Inflammatory macrophage treated with lipopolysaccharide for 1 hour (primary cell): ENCODE results near the gene SCFD2.
"Not testable (repeated sequence)": the region's sequence is repeated elsewhere in the genome, so short reads cannot be mapped to it uniquely, and the experiment has no call there.

Experiments used
- DNase-seq, 2 donors: peaks; one replicate each; pipeline ENCODE4 v3.0.0-alpha.2; 2020 to 2022

SCFD2 gene

GRCh38 chr4:53043055-53043454, 322.8 kb downstream of the SCFD2 start:
- DNase-seq: no peak

GRCh38 chr4:53040851-53041250, 325.0 kb downstream of the SCFD2 start:
- no peak for DNase-seq

- DNase-seq: peak; percentile 31 to 45
Observed at GRCh38 chr4:53040459-53040815, 325.4 kb downstream of the SCFD2 start.

DNA sequence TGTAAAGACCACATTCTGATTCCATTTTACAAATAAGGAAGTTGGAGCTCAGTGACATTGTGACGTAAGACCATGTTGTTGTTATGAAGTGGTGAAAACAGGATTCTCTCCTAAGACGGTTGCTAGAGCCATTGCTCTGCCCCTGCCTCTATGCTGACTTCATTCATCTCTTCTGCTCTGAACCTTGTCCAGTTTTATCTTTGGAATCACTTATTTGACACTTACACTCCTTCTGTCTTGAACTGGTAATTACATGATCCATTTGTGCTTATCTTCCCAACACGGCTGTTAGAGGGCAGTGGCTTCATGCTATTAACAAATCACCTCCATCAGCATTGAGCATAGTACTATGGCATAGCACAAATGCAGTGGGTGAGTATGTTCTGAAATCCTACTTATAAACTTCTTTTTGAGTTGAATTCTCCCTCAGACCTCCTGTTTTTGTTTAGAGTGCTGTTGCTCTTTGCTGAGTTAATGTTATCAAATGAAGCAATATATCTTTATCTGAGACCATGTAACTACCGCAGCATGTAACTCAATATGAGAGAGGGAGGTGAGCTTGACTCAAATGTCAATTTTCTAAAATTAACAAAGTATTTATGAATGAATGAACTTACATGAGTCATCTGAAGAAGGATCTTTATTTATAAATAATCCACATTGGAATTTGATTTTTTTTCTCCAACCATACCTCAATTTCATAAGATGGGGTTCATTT, 326.0 kb downstream of the SCFD2 start:
- DNase-seq: peak; percentile 43 to 45

DNA sequence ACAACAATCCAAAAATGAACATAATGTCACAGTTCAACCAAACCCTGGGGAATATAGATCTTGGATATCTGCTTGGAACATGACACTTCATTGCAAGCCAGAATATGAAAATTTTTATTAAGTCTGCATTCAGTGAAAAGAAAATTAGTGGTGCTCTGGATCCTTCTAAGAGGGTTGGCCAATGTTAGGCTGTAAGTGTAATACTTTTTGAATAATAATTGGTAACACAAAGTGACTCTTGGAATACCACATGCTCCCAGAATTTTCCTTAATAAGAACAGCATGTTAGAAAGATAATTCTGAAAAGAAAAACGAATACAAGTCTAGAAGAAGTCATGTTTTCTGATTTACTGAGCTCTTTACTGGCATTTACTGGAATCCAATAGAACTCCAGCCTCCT, 328.0 kb downstream of the SCFD2 start:
- DNase-seq: no peak

GRCh38 chr4:53032908-53033307, 333.0 kb downstream of the SCFD2 start:
- DNase-seq: not testable (repeated sequence)

GRCh38 chr4:53026233-53026632, 339.6 kb downstream of the SCFD2 start:
- DNase-seq: no peak

- no peak for DNase-seq
Observed at GRCh38 chr4:53023677-53024299, 342.1 kb downstream of the SCFD2 start.

DNA sequence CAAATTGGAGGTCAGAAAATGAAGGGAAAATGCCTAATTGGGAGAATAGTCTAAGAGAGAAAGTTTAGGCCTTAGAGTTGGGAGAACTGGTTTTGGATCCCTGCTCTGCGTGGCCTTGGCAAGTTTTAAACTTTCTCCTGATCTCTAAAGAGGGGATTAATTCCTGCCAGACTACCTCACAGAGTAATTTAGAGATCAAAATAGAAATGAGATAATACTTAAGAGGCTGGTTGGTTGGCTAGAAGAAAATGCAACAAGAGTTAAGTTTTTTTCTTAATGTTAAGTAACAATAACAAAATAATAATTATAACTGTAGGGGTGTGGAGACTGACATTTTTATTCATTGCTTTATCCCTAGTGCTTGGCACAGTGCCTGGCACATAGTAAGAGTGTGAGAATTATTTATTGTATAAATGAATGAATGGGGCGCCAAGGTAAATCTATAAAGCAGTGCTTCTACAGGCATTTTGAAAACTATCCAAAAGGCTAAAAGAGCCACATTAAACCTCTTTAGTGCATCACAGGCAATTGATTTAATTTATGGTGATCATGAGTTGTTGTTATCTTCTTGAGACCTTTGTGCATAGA, 343.3 kb downstream of the SCFD2 start:
- DNase-seq: no peak

DNA sequence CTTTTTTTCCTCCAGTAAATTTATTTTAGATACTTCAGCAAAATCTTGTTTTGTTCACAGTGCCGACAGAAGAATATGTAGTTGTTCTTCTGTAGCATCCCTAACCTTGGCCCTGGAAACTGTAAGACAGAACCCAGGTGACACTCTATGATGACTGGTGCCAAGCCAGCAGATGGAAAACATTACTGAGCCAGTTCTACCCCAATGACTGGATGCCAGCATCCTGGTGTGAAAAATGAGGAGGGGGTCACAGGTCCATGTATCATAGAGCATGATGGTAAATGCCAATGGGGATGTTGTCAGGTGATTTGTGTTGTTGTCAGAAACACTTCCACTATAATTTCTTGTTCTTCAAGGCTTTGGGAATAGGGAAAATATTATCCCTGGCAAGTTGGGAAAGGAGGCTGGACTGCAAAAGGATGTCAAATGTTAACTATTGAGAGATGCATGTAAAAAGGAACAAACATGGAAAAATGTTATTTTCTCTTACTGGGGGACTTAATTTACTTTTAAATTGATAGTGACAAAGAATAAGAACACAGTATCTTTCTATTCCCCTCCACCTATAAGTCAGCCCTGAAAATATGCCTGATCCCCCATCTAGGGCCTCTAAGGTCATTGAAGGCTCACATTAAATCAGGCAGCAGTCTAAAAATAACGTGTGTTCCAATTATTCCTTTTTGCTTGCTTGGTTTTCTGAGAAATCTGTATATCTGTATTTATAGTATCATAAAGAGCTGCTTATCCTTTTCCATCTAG, 343.9 kb downstream of the SCFD2 start:
- DNase-seq: no peak

DNA sequence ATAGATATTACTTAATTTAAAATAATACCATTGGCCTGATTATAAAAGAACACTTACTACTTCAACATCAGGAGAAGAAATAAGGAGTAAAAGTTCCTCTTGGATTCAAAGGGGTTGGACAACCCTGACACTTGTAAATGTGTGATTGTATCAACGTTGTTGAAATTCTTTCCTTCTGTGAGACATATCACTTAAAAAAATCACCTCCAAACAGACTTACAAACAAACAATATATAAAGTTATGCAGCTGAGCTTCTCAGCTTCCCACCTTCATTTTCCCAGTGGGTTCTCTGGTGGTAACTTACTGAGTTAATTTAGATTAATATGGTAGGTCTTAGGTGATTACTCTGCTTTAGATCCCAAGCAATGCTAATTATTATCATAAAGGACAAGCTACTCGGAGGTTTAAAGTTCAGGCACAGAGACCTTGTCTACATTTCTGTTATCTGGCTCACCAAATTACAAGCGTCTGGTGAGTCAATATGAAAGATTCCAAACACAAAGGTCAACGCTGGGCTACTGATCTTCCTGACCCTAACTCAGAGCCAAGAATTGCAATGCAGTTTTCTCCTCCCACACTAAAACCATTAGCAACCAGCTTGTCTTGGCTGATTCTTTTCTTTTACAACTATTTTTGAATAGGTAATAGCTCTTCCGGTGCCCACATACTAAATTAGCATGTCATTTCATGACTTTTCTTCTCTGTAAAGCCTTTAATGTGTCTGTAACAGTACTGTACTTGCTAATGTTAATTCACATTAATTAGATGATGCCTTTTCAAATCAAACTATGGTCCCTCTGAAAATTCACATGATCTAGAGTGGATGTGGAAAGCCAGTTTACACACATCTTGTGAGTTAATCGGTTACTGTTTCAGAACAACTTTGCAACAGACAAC, 346.1 kb downstream of the SCFD2 start:
- DNase-seq: no peak

GRCh38 chr4:53018471-53018870, 347.4 kb downstream of the SCFD2 start:
- DNase-seq: no peak

GRCh38 chr4:53016099-53016820, 349.6 kb downstream of the SCFD2 start:
- DNase-seq: no peak

GRCh38 chr4:53015681-53016080, 350.2 kb downstream of the SCFD2 start:
- DNase-seq: no peak

DNA sequence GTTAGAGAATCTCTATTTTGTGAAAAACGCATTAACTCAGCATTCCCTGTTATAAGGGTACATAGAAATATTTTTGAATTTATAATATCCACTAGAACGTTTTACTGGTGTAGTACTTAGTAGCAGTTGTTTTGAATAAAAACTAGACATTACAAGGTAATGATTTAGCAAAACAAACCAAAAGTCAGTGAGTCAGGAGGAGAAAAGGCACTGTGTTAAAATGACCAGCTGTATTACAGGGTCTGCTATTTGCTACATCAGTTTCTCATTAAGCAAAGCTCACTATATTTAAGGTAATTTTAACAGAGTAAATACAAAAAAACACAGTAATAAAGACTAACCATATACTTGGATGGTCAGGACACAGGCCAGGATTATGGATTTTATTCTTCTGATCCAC, 351.0 kb downstream of the SCFD2 start:
- DNase-seq: no peak

- DNase-seq: no peak
Observed at GRCh38 chr4:53013873-53014775, 351.7 kb downstream of the SCFD2 start.

DNA sequence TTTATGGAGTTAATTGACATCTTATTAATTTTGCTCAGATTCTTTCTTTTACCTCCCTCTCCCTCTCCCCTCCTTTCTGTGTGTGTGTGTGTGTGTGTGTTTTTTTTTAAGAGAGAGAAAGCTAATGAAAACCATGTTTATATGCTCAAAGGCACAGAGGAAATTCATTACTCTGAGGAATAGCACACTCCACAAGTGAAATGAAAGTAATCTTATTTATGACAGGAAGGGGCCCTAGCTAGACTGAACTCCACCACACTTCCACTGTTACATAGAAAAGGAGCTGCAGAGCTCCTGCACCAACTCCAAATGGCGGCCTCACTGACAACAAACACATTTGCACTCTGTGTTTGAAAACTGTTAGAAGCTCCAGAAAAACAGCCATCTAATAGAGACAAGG, 353.1 kb downstream of the SCFD2 start:
- DNase-seq: no peak

GRCh38 chr4:53011259-53011905, 354.5 kb downstream of the SCFD2 start:
- DNase-seq: no peak

GRCh38 chr4:53010318-53010717, 355.5 kb downstream of the SCFD2 start:
- no peak for DNase-seq

DNA sequence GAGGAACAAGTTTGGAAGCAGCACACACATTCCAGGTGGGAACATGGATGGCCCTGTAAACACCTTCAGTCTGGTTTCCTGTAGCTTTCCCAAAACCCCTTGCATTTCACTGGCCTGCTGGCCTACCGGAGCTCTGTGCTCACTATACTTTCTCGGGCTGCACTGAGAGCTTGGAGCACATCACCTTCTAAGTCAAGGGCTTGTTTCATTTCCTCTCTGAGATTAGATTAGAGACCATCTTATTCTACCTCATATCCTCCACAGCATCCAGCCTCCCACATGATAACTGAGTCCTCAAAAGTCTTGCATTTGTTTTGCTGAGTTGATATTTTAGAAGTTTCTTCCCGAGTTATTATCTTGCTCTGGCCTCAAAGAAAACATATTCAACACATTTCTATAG, 356.0 kb downstream of the SCFD2 start:
- DNase-seq: no peak
